ENCODE results near the gene TLE6. TPM values are rescaled to one million over a fixed set of nuclear protein-coding genes. Genes with fewer than 3 reads are reported as not detected.
"Not testable (repeated sequence)": the region's sequence is repeated elsewhere in the genome, so short reads cannot be mapped to it uniquely, and the experiment has no call there.

Gene TLE6
- total RNA-seq, 1 donor from 2014 or later, result 0.44 TPM

DNA sequence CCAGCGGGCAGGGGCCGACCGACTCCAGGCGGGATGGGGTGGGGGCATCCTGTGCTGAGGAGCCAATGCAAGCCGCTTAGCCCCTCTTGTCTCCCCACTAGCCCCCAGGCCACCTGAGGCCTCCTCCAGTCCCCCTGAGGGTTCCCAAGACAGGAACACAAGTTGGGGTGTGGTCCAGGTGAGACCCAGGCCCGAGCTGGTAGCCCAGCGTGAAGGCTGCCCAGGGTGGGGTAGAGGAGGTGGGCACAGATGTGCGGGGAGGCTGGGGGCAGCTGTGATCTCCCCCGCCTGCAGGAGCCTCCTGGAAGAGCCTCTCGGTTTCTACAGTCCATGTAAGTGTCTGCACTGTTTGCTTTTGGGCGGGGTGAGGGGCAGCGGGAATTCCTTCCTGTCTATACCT, 10.4 kb downstream of the TLE6 start:
- H3K27ac Mint-ChIP-seq (ENCODE audit: unreplicated experiment), result no peak overlapping the region
- no peak for DNase-seq (ENCODE audit: low read depth, low spot score)
- no peaks in the 10 kb centered on the region for H3K36me3 Mint-ChIP-seq (ENCODE audit: low read depth)
- no peaks in the 10 kb centered on the region for H3K9me3 Mint-ChIP-seq
- no peak overlapping the region for H3K4me3 Mint-ChIP-seq
- TF ChIP-seq, protein P1, sequence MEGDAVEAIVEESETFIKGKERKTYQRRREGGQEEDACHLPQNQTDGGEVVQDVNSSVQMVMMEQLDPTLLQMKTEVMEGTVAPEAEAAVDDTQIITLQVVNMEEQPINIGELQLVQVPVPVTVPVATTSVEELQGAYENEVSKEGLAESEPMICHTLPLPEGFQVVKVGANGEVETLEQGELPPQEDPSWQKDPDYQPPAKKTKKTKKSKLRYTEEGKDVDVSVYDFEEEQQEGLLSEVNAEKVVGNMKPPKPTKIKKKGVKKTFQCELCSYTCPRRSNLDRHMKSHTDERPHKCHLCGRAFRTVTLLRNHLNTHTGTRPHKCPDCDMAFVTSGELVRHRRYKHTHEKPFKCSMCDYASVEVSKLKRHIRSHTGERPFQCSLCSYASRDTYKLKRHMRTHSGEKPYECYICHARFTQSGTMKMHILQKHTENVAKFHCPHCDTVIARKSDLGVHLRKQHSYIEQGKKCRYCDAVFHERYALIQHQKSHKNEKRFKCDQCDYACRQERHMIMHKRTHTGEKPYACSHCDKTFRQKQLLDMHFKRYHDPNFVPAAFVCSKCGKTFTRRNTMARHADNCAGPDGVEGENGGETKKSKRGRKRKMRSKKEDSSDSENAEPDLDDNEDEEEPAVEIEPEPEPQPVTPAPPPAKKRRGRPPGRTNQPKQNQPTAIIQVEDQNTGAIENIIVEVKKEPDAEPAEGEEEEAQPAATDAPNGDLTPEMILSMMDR (conservative IDR thresholded peaks at IDR 0.05), result no peak
- H3K4me1 Mint-ChIP-seq, result peaks cover 27% of the 10 kb centered on the region
- H3K27me3 Mint-ChIP-seq (ENCODE audit: low read depth), result peaks cover 59% of the 10 kb centered on the region

DNA sequence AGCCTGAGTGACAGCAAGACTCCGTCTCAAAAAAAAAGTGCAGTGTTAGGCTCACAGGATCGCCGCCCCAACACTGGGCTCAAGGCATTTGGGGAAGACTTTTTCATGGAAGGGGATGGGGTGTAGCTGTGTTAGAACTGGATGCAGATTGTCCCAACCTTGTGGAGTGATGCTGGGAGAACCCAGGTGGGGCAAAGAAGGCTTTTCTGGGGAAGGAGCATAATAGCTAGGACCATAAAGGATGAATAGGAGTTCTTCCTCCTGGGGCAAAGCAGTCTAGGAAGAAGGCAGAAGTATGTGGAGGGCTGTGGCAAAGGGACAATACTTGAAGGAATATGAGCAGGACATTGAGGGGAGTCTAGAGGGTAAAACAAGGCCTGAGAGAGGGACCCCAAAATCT, 11.2 kb downstream of the TLE6 start:
- peaks cover 20% of the 10 kb centered on the region for H3K4me1 Mint-ChIP-seq
- H3K4me3 Mint-ChIP-seq, result peak overlapping the region; percentile 29
- TF ChIP-seq, protein P1 (conservative IDR thresholded peaks at IDR 0.05), result no peak
- H3K27me3 Mint-ChIP-seq (ENCODE audit: low read depth), result peaks cover 57% of the 10 kb centered on the region
- H3K36me3 Mint-ChIP-seq (ENCODE audit: low read depth), result no peaks in the 10 kb centered on the region
- no peak for DNase-seq (ENCODE audit: low read depth, low spot score)
- no peaks in the 10 kb centered on the region for H3K9me3 Mint-ChIP-seq
- H3K27ac Mint-ChIP-seq (ENCODE audit: unreplicated experiment), result no peak overlapping the region

DNA sequence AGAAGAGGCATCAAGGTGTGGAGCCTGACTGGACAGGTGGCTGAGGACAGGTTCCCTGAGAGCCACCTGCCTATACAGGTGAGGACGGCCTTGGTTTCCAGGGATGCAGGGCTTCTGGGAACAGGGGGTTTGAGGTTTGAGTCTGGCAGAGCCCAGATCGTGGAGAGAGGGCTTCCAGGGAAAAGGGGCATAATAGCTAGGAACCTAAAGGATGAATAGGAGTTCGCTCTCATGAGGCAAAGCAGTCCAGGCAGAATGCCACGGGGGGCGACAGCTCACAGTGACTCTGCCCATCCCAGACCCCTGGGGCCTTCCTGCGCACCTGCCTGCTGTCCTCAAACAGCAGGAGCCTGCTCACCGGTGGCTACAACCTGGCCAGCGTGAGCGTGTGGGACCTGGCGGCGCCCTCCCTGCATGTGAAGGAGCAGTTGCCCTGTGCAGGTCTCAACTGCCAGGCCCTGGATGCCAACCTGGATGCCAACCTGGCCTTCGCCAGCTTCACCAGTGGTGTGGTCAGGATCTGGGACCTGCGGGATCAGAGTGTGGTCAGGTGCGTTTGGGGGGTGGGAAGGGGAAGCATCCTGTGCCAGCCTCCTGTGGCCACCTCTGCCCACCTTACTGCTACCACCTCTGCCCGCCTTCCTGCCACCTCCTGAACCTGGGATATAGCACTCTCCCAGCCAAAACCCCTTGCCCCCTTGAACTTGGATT, 12.0 kb downstream of the TLE6 start:
- Mint-ChIP-seq H3K9me3 (no peaks in the 10 kb centered on the region), H3K36me3 (ENCODE audit: low read depth) (no peaks in the 10 kb centered on the region)
- no peak for DNase-seq (ENCODE audit: low read depth, low spot score)

DNA sequence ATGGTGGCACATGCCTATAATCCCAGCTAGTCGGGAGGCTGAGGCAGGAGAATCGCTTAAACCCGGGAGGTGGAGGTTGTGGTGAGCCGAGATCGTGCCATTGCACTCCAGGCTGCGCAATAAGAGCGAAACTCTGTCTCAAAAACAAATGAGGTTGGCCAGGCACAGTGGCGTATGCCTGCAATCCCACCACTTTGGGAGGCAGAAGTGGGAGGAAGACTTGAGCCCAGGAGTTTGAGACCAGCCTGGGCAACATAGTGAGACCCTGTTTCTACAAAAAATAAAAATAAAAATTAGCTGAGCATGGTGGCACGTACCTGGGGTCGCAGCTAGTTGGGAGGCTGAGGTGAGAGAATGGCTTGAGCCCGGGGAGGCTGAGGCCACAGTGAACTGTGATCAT, 15.0 kb downstream of the TLE6 start:
- not testable (repeated sequence) for H3K9me3 Mint-ChIP-seq; H3K4me3 Mint-ChIP-seq; H3K4me1 Mint-ChIP-seq; H3K36me3 Mint-ChIP-seq (ENCODE audit: low read depth); H3K27ac Mint-ChIP-seq (ENCODE audit: unreplicated experiment); DNase-seq (ENCODE audit: low read depth, low spot score)
- H3K27me3 Mint-ChIP-seq (ENCODE audit: low read depth), result peaks cover 56% of the 10 kb centered on the region

More for the DNA sequence above, 12.0 kb downstream of the TLE6 start:
- H3K27me3 Mint-ChIP-seq (ENCODE audit: low read depth), result peaks cover 54% of the 10 kb centered on the region
- no peak overlapping the region for H3K27ac Mint-ChIP-seq (ENCODE audit: unreplicated experiment)
- TF ChIP-seq, protein P1 (conservative IDR thresholded peaks at IDR 0.05), result no peak
- peaks cover 15% of the 10 kb centered on the region for H3K4me1 Mint-ChIP-seq
- H3K4me3 Mint-ChIP-seq, result no peak overlapping the region

DNA sequence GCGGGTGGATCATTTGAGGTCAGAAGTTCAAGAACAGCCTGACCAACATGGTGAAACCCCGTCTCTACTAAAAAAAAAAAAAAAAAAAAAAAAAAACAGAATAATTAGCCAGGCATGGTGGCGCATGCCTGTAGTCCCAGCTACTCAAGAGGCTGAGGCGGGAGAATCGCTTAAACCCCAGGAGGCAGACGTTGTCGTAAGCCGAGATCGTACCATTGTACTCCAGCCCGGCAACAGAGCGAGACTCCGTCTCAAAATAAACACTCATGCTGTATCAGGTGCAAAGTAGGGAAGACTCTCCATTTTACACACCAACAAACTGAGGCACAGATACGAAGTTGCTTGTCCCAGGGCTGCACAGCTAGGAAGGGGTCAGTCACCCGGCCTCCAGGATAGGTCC, 15.6 kb downstream of the TLE6 start:
- Mint-ChIP-seq H3K4me3 (no peak overlapping the region), H3K36me3 (ENCODE audit: low read depth) (no peaks in the 10 kb centered on the region), H3K27me3 (ENCODE audit: low read depth) (peaks cover 58% of the 10 kb centered on the region), H3K4me1 (no peaks in the 10 kb centered on the region), H3K27ac (ENCODE audit: unreplicated experiment) (no peak overlapping the region), H3K9me3 (no peaks in the 10 kb centered on the region)
- TF ChIP-seq, protein P1 (conservative IDR thresholded peaks at IDR 0.05), result no peak
- DNase-seq (ENCODE audit: low read depth, low spot score), result no peak

DNA sequence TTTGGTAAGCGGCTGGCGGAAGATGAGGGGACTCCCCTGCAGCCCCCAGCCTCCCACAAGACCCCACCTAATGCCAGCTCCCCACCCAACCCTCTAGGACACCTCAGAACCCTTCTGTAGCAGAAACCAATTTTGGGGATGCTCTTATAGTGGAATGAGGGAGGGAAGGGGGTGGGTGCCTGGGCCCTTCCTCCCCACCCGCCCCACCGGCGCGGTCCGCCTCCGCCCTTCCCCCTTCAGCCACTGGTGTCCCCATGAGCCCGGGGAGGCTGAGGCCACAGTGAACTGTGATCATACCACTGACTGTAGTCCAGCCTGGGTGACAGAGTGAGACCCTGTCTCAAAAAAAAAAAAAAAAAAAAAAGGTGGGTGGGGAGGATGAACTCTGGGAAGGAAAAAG, 16.2 kb downstream of the TLE6 start:
- H3K27ac Mint-ChIP-seq (ENCODE audit: unreplicated experiment), result no peak overlapping the region
- H3K4me3 Mint-ChIP-seq, result no peak overlapping the region
- H3K36me3 Mint-ChIP-seq (ENCODE audit: low read depth), result no peaks in the 10 kb centered on the region
- TF ChIP-seq, protein P1 (conservative IDR thresholded peaks at IDR 0.05), result no peak
- DNase-seq (ENCODE audit: low read depth, low spot score), result no peak
- H3K27me3 Mint-ChIP-seq (ENCODE audit: low read depth), result peaks cover 57% of the 10 kb centered on the region
- no peaks in the 10 kb centered on the region for H3K9me3 Mint-ChIP-seq
- H3K4me1 Mint-ChIP-seq, result no peaks in the 10 kb centered on the region
